Measurements from ENCODE around the gene SEC24D. TPM values are rescaled to one million over a fixed set of nuclear protein-coding genes. Genes with fewer than 3 reads are reported as not detected.

Gene SEC24D
- total RNA-seq, 2 experiments from 2014 or later = 33.1 to 36.1 TPM

DNA sequence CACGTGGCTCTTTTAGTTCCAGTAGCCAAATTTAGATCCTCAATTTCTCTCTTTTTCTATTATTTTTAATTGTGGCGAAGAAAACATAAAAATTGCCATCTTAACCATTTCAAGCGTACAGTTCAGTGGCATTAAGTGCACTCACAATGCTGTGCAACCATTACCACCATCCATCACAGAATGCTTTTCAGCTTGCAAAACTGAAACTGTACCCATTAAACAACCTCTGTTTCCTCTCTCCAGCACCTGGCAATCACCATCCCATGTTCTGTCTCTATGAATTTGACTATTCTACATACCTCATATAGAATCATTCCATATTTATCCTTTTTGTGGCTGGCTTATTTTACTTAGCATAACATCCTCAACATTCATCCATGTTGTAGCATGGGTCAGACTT lies 75.8 kb downstream of the SEC24D start:
- DNase-seq = no peak
- Mint-ChIP-seq H3K27ac (no peak overlapping the region), H3K9me3 (no peaks in the 10 kb centered on the region), H3K4me3 (no peak overlapping the region), H3K4me1 (no peaks in the 10 kb centered on the region), H3K36me3 (ENCODE audit: low read depth) (peaks cover 14% of the 10 kb centered on the region), H3K27me3 (no peaks in the 10 kb centered on the region)
- CTCF ChIA-PET = no interaction called here
- POLR2A ChIA-PET = no interaction called here

DNA sequence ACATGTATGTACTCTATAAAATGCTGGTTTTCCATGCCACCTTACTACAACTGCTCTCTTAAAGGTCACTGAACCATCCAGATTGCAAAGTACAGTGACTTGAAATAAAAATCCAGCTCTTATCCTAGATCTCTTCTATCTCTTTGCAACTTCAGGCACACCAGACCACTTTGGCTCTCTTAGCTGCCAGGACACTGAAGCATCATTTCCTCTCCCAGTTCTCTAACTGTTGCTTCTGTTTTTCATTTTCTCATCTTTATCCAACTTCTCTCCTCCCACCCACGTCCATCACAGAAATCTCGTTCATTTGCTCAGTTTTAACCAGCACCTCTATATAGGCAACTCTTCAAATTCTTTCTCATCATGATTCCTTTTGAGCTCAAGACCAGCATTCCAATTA lies 76.4 kb downstream of the SEC24D start:
- no peak for DNase-seq
- ChIA-PET POLR2A (no interaction called here), CTCF (no interaction called here)
- H3K4me1 Mint-ChIP-seq = no peaks in the 10 kb centered on the region
- H3K27ac Mint-ChIP-seq = no peak overlapping the region
- peaks cover 12% of the 10 kb centered on the region for H3K36me3 Mint-ChIP-seq (ENCODE audit: low read depth)
- H3K27me3 Mint-ChIP-seq = no peaks in the 10 kb centered on the region
- no peaks in the 10 kb centered on the region for H3K9me3 Mint-ChIP-seq
- no peak overlapping the region for H3K4me3 Mint-ChIP-seq

DNA sequence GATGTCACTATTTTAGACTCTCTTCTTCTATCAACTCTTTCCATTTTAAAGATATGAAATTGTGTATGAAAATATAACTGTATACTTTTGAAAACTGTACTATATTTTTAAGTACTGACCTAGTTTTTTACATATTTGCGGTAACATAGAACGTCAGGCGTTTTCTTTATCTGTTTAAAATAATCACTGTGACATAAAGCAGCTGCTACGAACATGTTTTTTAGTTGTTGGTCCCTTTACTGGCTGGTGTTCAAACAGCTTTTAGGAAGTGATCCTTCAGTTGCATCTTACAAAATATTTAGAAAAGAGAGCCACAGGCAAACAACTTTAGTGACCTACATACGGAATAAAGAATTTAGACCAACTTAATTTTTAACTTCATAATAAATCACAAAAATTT lies 77.6 kb downstream of the SEC24D start:
- no peak overlapping the region for H3K27ac Mint-ChIP-seq
- ChIA-PET CTCF (no interaction called here), POLR2A (no interaction called here)
- DNase-seq = no peak
- H3K4me1 Mint-ChIP-seq = no peaks in the 10 kb centered on the region
- H3K36me3 Mint-ChIP-seq (ENCODE audit: low read depth) = peaks cover 11% of the 10 kb centered on the region
- no peak overlapping the region for H3K4me3 Mint-ChIP-seq
- H3K27me3 Mint-ChIP-seq = no peaks in the 10 kb centered on the region
- no peaks in the 10 kb centered on the region for H3K9me3 Mint-ChIP-seq

DNA sequence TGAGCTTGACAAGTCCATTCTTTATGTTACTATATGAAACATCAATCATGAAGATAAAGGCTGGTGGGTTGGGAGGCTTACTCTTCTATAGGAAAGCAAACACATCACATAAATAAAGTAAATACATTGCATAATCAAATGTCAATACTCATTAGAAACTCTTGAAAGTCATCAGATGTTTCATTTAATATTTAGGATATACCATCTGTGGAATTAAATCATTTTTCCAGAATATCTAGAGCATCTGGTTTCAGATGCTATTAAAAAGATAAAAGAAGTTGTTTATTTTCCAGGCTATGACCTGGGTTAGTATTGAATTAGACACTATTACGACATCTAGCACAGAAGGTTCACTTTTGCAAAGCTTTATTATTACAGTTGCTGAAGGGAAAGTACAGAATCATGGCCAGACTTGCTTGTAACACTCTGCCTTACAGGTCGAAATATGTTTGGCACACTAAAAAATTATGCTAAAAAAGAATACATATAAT lies 78.1 kb downstream of the SEC24D start:
- Mint-ChIP-seq H3K4me1 (no peaks in the 10 kb centered on the region), H3K36me3 (ENCODE audit: low read depth) (peaks cover 13% of the 10 kb centered on the region), H3K9me3 (no peaks in the 10 kb centered on the region), H3K27ac (no peak overlapping the region), H3K4me3 (no peak overlapping the region), H3K27me3 (no peaks in the 10 kb centered on the region)
- ChIA-PET CTCF (no interaction called here), POLR2A (no interaction called here)
- DNase-seq = no peak

GRCh38 chr4:118756958-118757357 lies 79.0 kb downstream of the SEC24D start:
- no peak overlapping the region for H3K27ac Mint-ChIP-seq
- H3K27me3 Mint-ChIP-seq = no peaks in the 10 kb centered on the region
- CTCF ChIA-PET = no interaction called here
- no peak for DNase-seq
- H3K4me3 Mint-ChIP-seq = no peak overlapping the region
- no peaks in the 10 kb centered on the region for H3K9me3 Mint-ChIP-seq
- POLR2A ChIA-PET = no interaction called here
- H3K4me1 Mint-ChIP-seq = no peaks in the 10 kb centered on the region
- H3K36me3 Mint-ChIP-seq (ENCODE audit: low read depth) = peaks cover 16% of the 10 kb centered on the region

- H3K27me3 Mint-ChIP-seq = no peaks in the 10 kb centered on the region
- no peak overlapping the region for H3K27ac Mint-ChIP-seq
- ChIA-PET CTCF (no interaction called here), POLR2A (no interaction called here)
- H3K36me3 Mint-ChIP-seq (ENCODE audit: low read depth) = peaks cover 22% of the 10 kb centered on the region
- H3K4me1 Mint-ChIP-seq = no peaks in the 10 kb centered on the region
- no peak overlapping the region for H3K4me3 Mint-ChIP-seq
- H3K9me3 Mint-ChIP-seq = no peaks in the 10 kb centered on the region
- DNase-seq = no peak
These were observed 79.5 kb downstream of the SEC24D start for GRCh38 chr4:118756429-118756828.

DNA sequence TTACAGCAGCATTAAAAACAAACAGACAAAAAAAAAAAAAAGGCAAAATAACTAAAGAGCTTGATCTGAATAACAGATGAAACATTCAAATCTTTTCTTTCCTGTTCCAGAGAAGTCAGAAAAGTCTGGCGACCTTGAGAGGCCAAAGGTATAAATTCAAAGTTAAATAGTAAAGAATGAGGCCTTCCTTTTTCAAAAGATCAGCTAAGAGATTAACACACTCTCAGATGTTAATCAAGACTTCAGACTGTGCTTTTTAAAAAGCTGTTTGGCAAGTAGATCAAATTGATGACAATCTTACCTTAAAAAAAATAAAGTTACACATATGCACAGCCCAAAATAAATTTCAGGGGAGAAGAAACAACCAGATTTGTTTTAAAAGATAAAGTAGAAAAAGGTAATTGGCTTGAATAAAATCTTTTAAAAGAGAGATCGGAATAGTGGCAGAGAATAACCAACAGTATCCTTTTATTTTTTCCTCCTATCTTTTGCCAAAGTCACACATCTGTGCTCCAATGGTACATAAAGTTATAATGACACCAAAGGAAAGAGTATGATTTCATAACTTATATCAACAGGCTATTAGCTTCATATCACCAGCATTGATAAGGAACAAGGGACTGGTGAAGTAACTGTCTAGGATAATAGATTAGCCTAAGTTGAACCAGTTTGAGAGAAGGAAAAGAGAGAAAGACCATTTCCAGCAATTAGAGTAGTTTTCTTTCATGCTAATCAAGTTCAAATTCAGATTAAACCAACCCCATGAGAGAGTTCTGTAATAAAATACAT lies 80.3 kb downstream of the SEC24D start:
- Mint-ChIP-seq H3K4me3 (no peak overlapping the region), H3K36me3 (ENCODE audit: low read depth) (peaks cover 21% of the 10 kb centered on the region), H3K4me1 (no peaks in the 10 kb centered on the region), H3K9me3 (no peaks in the 10 kb centered on the region), H3K27me3 (no peaks in the 10 kb centered on the region), H3K27ac (no peak overlapping the region)
- no peak for DNase-seq
- ChIA-PET POLR2A (no interaction called here), CTCF (interaction anchor here (0.6 kb wide), 1 partner anchor 1638 kb away, joined by 5 read pairs; no protein-coding TSS in a partner anchor)

- Mint-ChIP-seq H3K27me3 (no peaks in the 10 kb centered on the region), H3K4me3 (no peak overlapping the region), H3K4me1 (no peaks in the 10 kb centered on the region), H3K36me3 (ENCODE audit: low read depth) (peaks cover 21% of the 10 kb centered on the region), H3K27ac (no peak overlapping the region), H3K9me3 (no peaks in the 10 kb centered on the region)
- CTCF ChIA-PET = no interaction called here
- POLR2A ChIA-PET = no interaction called here
- no peak for DNase-seq
These were observed 81.0 kb downstream of the SEC24D start for GRCh38 chr4:118754890-118755289.

DNA sequence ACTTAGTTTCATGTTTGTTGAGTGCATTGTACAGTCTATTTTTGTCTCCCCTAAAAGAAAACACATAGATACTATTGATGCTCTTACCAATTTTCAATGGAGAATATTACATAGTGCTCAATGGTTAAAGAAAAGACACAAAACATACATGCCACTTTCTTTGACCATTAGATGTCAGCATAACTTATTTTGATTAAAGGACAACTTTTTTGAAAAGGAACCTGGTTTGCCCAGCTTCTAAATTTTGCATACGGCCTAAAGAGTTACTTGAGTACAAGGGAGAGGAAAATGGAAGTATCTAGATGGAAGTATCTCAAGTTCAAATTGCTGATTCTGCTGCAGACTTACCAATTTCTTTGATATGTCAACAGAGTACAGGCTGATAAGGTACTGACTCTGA lies 82.2 kb downstream of the SEC24D start:
- POLR2A ChIA-PET = no interaction called here
- CTCF ChIA-PET = interaction anchor here (0.7 kb wide), 1 partner anchor 26 kb away, joined by 4 read pairs; no protein-coding TSS in a partner anchor
- no peak overlapping the region for H3K4me3 Mint-ChIP-seq
- peaks cover 21% of the 10 kb centered on the region for H3K36me3 Mint-ChIP-seq (ENCODE audit: low read depth)
- no peaks in the 10 kb centered on the region for H3K9me3 Mint-ChIP-seq
- H3K4me1 Mint-ChIP-seq = no peaks in the 10 kb centered on the region
- H3K27me3 Mint-ChIP-seq = no peaks in the 10 kb centered on the region
- DNase-seq = no peak
- no peak overlapping the region for H3K27ac Mint-ChIP-seq

DNA sequence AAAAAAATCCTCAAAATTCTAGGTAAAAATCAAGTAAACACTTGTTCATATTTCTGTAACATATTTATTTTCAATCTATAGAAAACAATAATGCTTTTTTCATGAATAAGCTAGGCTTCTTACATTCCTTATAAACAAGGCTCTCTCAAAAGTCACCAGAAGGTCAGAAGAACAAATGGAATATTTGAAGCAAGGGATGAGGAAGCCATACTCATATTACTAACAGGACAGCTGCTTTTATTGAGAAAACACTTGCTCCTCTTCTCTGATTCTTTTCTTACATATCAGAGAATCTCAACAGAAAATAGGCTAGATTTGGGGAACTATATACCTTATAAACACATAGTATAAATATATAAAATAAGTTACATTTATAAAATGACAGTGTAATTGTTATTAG lies 82.8 kb downstream of the SEC24D start:
- CTCF ChIA-PET = interaction anchor here (0.7 kb wide), 1 partner anchor 26 kb away, joined by 4 read pairs; no protein-coding TSS in a partner anchor
- DNase-seq = no peak
- no peaks in the 10 kb centered on the region for H3K9me3 Mint-ChIP-seq
- H3K36me3 Mint-ChIP-seq (ENCODE audit: low read depth) = peaks cover 21% of the 10 kb centered on the region
- POLR2A ChIA-PET = no interaction called here
- no peaks in the 10 kb centered on the region for H3K27me3 Mint-ChIP-seq
- no peak overlapping the region for H3K4me3 Mint-ChIP-seq
- no peak overlapping the region for H3K27ac Mint-ChIP-seq
- H3K4me1 Mint-ChIP-seq = no peaks in the 10 kb centered on the region

- no peaks in the 10 kb centered on the region for H3K9me3 Mint-ChIP-seq
- H3K36me3 Mint-ChIP-seq (ENCODE audit: low read depth) = peaks cover 22% of the 10 kb centered on the region
- H3K27me3 Mint-ChIP-seq = no peaks in the 10 kb centered on the region
- CTCF ChIA-PET = no interaction called here
- no peak overlapping the region for H3K27ac Mint-ChIP-seq
- H3K4me3 Mint-ChIP-seq = no peak overlapping the region
- POLR2A ChIA-PET = no interaction called here
- H3K4me1 Mint-ChIP-seq = no peaks in the 10 kb centered on the region
- no peak for DNase-seq
These were observed 83.4 kb downstream of the SEC24D start for GRCh38 chr4:118752551-118752950.

GRCh38 chr4:118751629-118752323 lies 84.2 kb downstream of the SEC24D start:
- Mint-ChIP-seq H3K4me1 (no peaks in the 10 kb centered on the region), H3K4me3 (no peak overlapping the region), H3K9me3 (no peaks in the 10 kb centered on the region), H3K27ac (no peak overlapping the region), H3K36me3 (ENCODE audit: low read depth) (peaks cover 22% of the 10 kb centered on the region), H3K27me3 (no peaks in the 10 kb centered on the region)
- no peak for DNase-seq
- POLR2A ChIA-PET = no interaction called here
- CTCF ChIA-PET = interaction anchor here (1.1 kb wide), 1 partner anchor 137 kb away, joined by 4 read pairs; the partner anchor contains the start of gene SYNPO2

- ChIA-PET CTCF (no interaction called here), POLR2A (no interaction called here)
- H3K27ac Mint-ChIP-seq = no peak overlapping the region
These were observed 86.5 kb downstream of the SEC24D start for GRCh38 chr4:118749347-118749988.

More at GRCh38 chr4:118749347-118749988, 86.5 kb downstream of the SEC24D start:
- Mint-ChIP-seq H3K9me3 (no peaks in the 10 kb centered on the region), H3K27me3 (no peaks in the 10 kb centered on the region), H3K4me3 (no peak overlapping the region), H3K4me1 (no peaks in the 10 kb centered on the region), H3K36me3 (ENCODE audit: low read depth) (peaks cover 22% of the 10 kb centered on the region)
- DNase-seq = no peak
